Hepatocyte (in vitro differentiated cells): ENCODE measurements around the gene SPOCK2. TPM values are rescaled to one million over a fixed set of nuclear protein-coding genes. Genes with fewer than 3 reads are reported as not detected.

Source experiments
- DNase-seq: peaks from one replicate; pipeline ENCODE4 v3.0.0-alpha.2; 2016; ENCODE audit warnings: low spot score
- H2AFZ ChIP-seq: fragments of 200-600 bp; sonication (generic); 2 replicates; pipeline ENCODE4 v1.6.0; 2016; ENCODE audit warnings: antibody characterized with exemption, mild to moderate bottlenecking
- H3K27ac ChIP-seq: fragments of 200-600 bp; sonication (generic); 2 replicates; pipeline ENCODE4 v1.5.1; 2016; ENCODE audit warnings: mild to moderate bottlenecking
- H3K27me3 ChIP-seq: fragments of 200-600 bp; sonication (generic); 2 replicates; pipeline ENCODE4 v1.6.1; 2016
- H3K36me3 ChIP-seq: fragments of 200-600 bp; sonication (generic); replicated peaks from 2 replicates; pipeline ENCODE4 v1.5.1; 2016; ENCODE audit warnings: low read depth; ENCODE audit not compliant: insufficient read depth
- H3K4me1 ChIP-seq: fragments of 200-600 bp; sonication (generic); 2 replicates; pipeline ENCODE4 v1.5.1; 2016; ENCODE audit warnings: mild to moderate bottlenecking, moderate library complexity; ENCODE audit not compliant: insufficient read depth
- H3K4me2 ChIP-seq: fragments of 200-600 bp; sonication (generic); 2 replicates; pipeline ENCODE4 v1.6.0; 2016
- H3K4me3 ChIP-seq: fragments of 200-600 bp; sonication (generic); 2 replicates; pipeline ENCODE4 v1.5.1; 2016; ENCODE audit warnings: mild to moderate bottlenecking
- H3K79me2 ChIP-seq: fragments of 200-600 bp; sonication (generic); 2 replicates; pipeline ENCODE4 v1.6.0; 2017; ENCODE audit warnings: mild to moderate bottlenecking
- H3K9me2 ChIP-seq: fragments of 200-600 bp; sonication (generic); replicated peaks from 2 replicates; pipeline ENCODE4 v1.6.0; 2017; ENCODE audit warnings: mild to moderate bottlenecking; ENCODE audit not compliant: insufficient read depth
- H3K9me3 ChIP-seq: fragments of 200-600 bp; sonication (generic); 2 replicates; pipeline ENCODE4 v1.5.1; 2016; ENCODE audit warnings: low read depth, mild to moderate bottlenecking
- H4K20me1 ChIP-seq: fragments of 200-600 bp; sonication (generic); 2 replicates; pipeline ENCODE4 v1.6.0; 2016; ENCODE audit warnings: mild to moderate bottlenecking; ENCODE audit not compliant: insufficient read depth, poor library complexity, severe bottlenecking
- EZH2 ChIP-seq: fragments of 200-600 bp; sonication (generic); IDR thresholded peaks from 2 replicates; pipeline ENCODE4 v1.6.1; 2016; ENCODE audit warnings: antibody characterized with exemption, mild to moderate bottlenecking, borderline replicate concordance
- EZH2phosphoT487 ChIP-seq: fragments of 200-600 bp; sonication (generic); IDR thresholded peaks from one replicate; pipeline ENCODE4 v1.6.1; 2018; ENCODE audit warnings: antibody characterized with exemption, mild to moderate bottlenecking, low read depth, moderate library complexity; ENCODE audit not compliant: unreplicated experiment, severe bottlenecking
- WGBS: methylation state at CpG from one replicate; pipeline ENCODE4 v1.1.6; 2016; ENCODE audit warnings: low lambda C conversion rate; ENCODE audit errors: missing lambda C conversion rate; 5-methylcytosine and 5-hydroxymethylcytosine counted together
- polyA plus RNA-seq: library from polyadenylated mRNA; unstranded; fragments of >200 nt; fragmentation: Nextera tagmentation; extraction: Ambion mirVana; gene quantifications from 2 replicates; pipeline ENCODE4 v1.2.1, GENCODE V29; 2016
- total RNA-seq: library from RNA; depleted of rRNA; stranded (reverse); fragments of >200 nt; gene quantifications from 2 replicates; pipeline ENCODE4 v1.2.3, GENCODE V29; 2014
- TF ChIP-seq, protein P1 (sequence below): fragments of 200-600 bp; sonication (generic); IDR thresholded peaks from 2 replicates; pipeline ENCODE4 v1.5.1; 2016; ENCODE audit warnings: antibody characterized with exemption, mild to moderate bottlenecking; ENCODE audit not compliant: poor library complexity

Gene SPOCK2
- total and polyA plus RNA-seq, 2 experiments from 2014 or later = 3.0 to 3.1 TPM

GRCh38 chr10:72013202-72013945 lies 75.0 kb downstream of the SPOCK2 start:
- Histone ChIP-seq H3K4me1 (peaks cover 45% of the 10 kb centered on the region), H3K4me3 (no peak overlapping the region), H3K27me3 (no peaks in the 10 kb centered on the region), H2AFZ (no peak overlapping the region), H3K4me2 (no peak overlapping the region), H4K20me1 (no peaks in the 10 kb centered on the region), H3K36me3 (no peaks in the 10 kb centered on the region), H3K27ac (no peak overlapping the region), H3K9me2 (no peaks in the 10 kb centered on the region), H3K79me2 (no peaks in the 10 kb centered on the region), H3K9me3 (no peaks in the 10 kb centered on the region)
- DNase-seq = no peak
- TF ChIP-seq, protein P1, sequence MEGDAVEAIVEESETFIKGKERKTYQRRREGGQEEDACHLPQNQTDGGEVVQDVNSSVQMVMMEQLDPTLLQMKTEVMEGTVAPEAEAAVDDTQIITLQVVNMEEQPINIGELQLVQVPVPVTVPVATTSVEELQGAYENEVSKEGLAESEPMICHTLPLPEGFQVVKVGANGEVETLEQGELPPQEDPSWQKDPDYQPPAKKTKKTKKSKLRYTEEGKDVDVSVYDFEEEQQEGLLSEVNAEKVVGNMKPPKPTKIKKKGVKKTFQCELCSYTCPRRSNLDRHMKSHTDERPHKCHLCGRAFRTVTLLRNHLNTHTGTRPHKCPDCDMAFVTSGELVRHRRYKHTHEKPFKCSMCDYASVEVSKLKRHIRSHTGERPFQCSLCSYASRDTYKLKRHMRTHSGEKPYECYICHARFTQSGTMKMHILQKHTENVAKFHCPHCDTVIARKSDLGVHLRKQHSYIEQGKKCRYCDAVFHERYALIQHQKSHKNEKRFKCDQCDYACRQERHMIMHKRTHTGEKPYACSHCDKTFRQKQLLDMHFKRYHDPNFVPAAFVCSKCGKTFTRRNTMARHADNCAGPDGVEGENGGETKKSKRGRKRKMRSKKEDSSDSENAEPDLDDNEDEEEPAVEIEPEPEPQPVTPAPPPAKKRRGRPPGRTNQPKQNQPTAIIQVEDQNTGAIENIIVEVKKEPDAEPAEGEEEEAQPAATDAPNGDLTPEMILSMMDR = no peak
- TF ChIP-seq EZH2phosphoT487 (no peak), EZH2 (no peak)
- WGBS = 89% methylated on average over 13 of the region's 13 CpGs

GRCh38 chr10:72012796-72013195 lies 75.6 kb downstream of the SPOCK2 start:
- H3K79me2 ChIP-seq = no peaks in the 10 kb centered on the region
- H3K27ac ChIP-seq = no peak overlapping the region
- no peaks in the 10 kb centered on the region for H4K20me1 ChIP-seq
- no peaks in the 10 kb centered on the region for H3K9me2 ChIP-seq
- DNase-seq = no peak
- no peak overlapping the region for H2AFZ ChIP-seq
- H3K27me3 ChIP-seq = no peaks in the 10 kb centered on the region
- H3K9me3 ChIP-seq = no peaks in the 10 kb centered on the region
- 95% methylated on average over 7 of the region's 7 CpGs for WGBS
- H3K4me2 ChIP-seq = no peak overlapping the region
- TF ChIP-seq EZH2 (no peak), EZH2phosphoT487 (no peak)
- TF ChIP-seq, protein P1 = no peak
- peaks cover 43% of the 10 kb centered on the region for H3K4me1 ChIP-seq
- H3K36me3 ChIP-seq = no peaks in the 10 kb centered on the region
- H3K4me3 ChIP-seq = no peak overlapping the region

- H3K4me1 ChIP-seq = peaks cover 37% of the 10 kb centered on the region
- WGBS = 97% methylated on average over 7 of the region's 7 CpGs
- no peak for TF ChIP-seq EZH2phosphoT487
- TF ChIP-seq, protein P1 = no peak
- no peak for TF ChIP-seq EZH2
- no peak overlapping the region for H3K27ac ChIP-seq
- DNase-seq = no peak
- no peaks in the 10 kb centered on the region for H3K79me2 ChIP-seq
- H3K4me3 ChIP-seq = no peak overlapping the region
- H3K9me2 ChIP-seq = no peaks in the 10 kb centered on the region
- H3K36me3 ChIP-seq = no peaks in the 10 kb centered on the region
- no peaks in the 10 kb centered on the region for H4K20me1 ChIP-seq
- H3K9me3 ChIP-seq = no peaks in the 10 kb centered on the region
- no peaks in the 10 kb centered on the region for H3K27me3 ChIP-seq
- no peak overlapping the region for H3K4me2 ChIP-seq
- H2AFZ ChIP-seq = no peak overlapping the region
Observed at GRCh38 chr10:72011976-72012512, 76.3 kb downstream of the SPOCK2 start.
